SK-N-SH (cell line): ENCODE data around the gene ZC3H15. TPM values are rescaled to one million over a fixed set of nuclear protein-coding genes. Genes with fewer than 3 reads are reported as not detected.

ENCODE experiments used
- CTCF ChIA-PET: fragments of 300-600, 350-600 bp; formaldehyde crosslinking; extraction: SDS; loops from one replicate; lab custom pipeline; 2021; lab: Yijun Ruan, JAX
- POLR2A ChIA-PET: fragments of 350-600 bp; sonication (Branson Sonifier 250); formaldehyde crosslinking; extraction: SDS; loops from one replicate; lab custom pipeline; 2020; ENCODE audit warnings: antibody characterized with exemption, inconsistent platforms; lab: Yijun Ruan, JAX
- DNase-seq: peaks from one replicate; pipeline ENCODE4 v3.0.0; 2012
- H2AFZ ChIP-seq: fragments of 200-600 bp; sonication (generic); 2 replicates; pipeline ENCODE4 v1.8.1; 2016; ENCODE audit warnings: antibody characterized with exemption, mild to moderate bottlenecking, low read depth
- H3F3A ChIP-seq: fragments of 200-600 bp; sonication (generic); replicated peaks from 2 replicates; pipeline ENCODE3; 2016; ENCODE audit warnings: antibody characterized with exemption, mild to moderate bottlenecking; ENCODE audit not compliant: insufficient read depth
- H3K27ac ChIP-seq, 2 experiments: fragments of 200-500 bp in 1 of 2; fragments of 200-600 bp in 1 of 2; sonication (Bioruptor generic) in 1 of 2; sonication (generic), shearing (Covaris generic) in 1 of 2; 2 replicates each; pipeline versions ENCODE4 v1.5.1 to v1.6.1; 2014 to 2016; ENCODE audit warnings: low read depth in 2 of 2, inconsistent platforms in 1 of 2, low read length in 1 of 2, mild to moderate bottlenecking in 1 of 2, mixed read lengths in 1 of 2
- H3K27me3 ChIP-seq: fragments of 200-600 bp; sonication (generic), shearing (Covaris generic); 2 replicates; pipeline ENCODE4 v1.6.1; 2016; ENCODE audit warnings: mixed run types; ENCODE audit not compliant: insufficient read depth
- H3K36me3 ChIP-seq, 2 experiments: fragments of 200-500 bp in 1 of 2; fragments of 200-600 bp in 1 of 2; sonication (Bioruptor generic) in 1 of 2; sonication (generic) in 1 of 2; replicated peaks in 1 of 2; 2 replicates each; pipeline versions ENCODE3 to v1.5.1; 2014 to 2016; ENCODE audit warnings: low read length in 1 of 2, mild to moderate bottlenecking in 1 of 2; ENCODE audit not compliant: insufficient read depth in 2 of 2, control insufficient read depth in 1 of 2
- H3K4me1 ChIP-seq, 2 experiments: fragments of 200-500 bp in 1 of 2; fragments of 200-600 bp in 1 of 2; sonication (Bioruptor generic) in 1 of 2; sonication (generic), shearing (Covaris generic) in 1 of 2; 2 replicates each; pipeline versions ENCODE4 v1.5.1 to v1.6.1; 2014 to 2016; ENCODE audit warnings: low read depth in 1 of 2, low read length in 1 of 2, mixed run types in 1 of 2; ENCODE audit not compliant: insufficient read depth in 2 of 2, control insufficient read depth in 1 of 2
- H3K4me2 ChIP-seq: fragments of 200-600 bp; sonication (generic), shearing (Covaris generic); 2 replicates; pipeline ENCODE4 v1.6.1; 2017; ENCODE audit warnings: mixed run types
- H3K4me3 ChIP-seq, 2 experiments: fragments of 200-500 bp in 1 of 2; fragments of 200-600 bp in 1 of 2; sonication (Bioruptor generic) in 1 of 2; sonication (generic), shearing (Covaris generic) in 1 of 2; 2 replicates each; pipeline versions ENCODE4 v1.5.1 to v1.8.1; 2014 to 2016; ENCODE audit warnings: low read depth in 2 of 2, inconsistent platforms in 1 of 2, low read length in 1 of 2, mild to moderate bottlenecking in 1 of 2, mixed read lengths in 1 of 2, moderate library complexity in 1 of 2
- H3K79me2 ChIP-seq: fragments of 200-600 bp; sonication (generic); 2 replicates; pipeline ENCODE4 v1.8.1; 2017; ENCODE audit warnings: mild to moderate bottlenecking; ENCODE audit not compliant: insufficient read depth
- H3K9ac ChIP-seq: fragments of 200-600 bp; sonication (generic); 2 replicates; pipeline ENCODE4 v1.6.1; 2017; ENCODE audit warnings: mixed run types
- H3K9me2 ChIP-seq: fragments of 200-600 bp; sonication (generic); 2 replicates; pipeline ENCODE4 v1.6.1; 2017; ENCODE audit warnings: mixed run types
- H3K9me3 ChIP-seq: fragments of 200-600 bp; sonication (generic); 2 replicates; pipeline ENCODE4 v1.6.1; 2017; ENCODE audit warnings: mixed run types, mild to moderate bottlenecking, moderate library complexity
- H4K20me1 ChIP-seq: fragments of 200-600 bp; sonication (generic); 2 replicates; pipeline ENCODE4 v1.6.1; 2017; ENCODE audit warnings: mild to moderate bottlenecking, mixed run types; ENCODE audit not compliant: insufficient read depth
- CHD2 ChIP-seq: fragments of 150-350 bp; IDR thresholded peaks from 2 replicates; pipeline ENCODE4 v1.6.1; 2018; ENCODE audit warnings: low read length; ENCODE audit not compliant: partially characterized antibody
- CTCF ChIP-seq: fragments of 200-600 bp; sonication (generic); IDR thresholded peaks from 2 replicates; pipeline ENCODE4 v1.6.1; 2017; ENCODE audit warnings: antibody characterized with exemption, mild to moderate bottlenecking, moderate library complexity
- EP300 ChIP-seq, 2 experiments: IDR thresholded peaks; 2 replicates each; pipeline versions ENCODE4 v1.4.0 to v1.6.1; 2012; ENCODE audit warnings: borderline replicate concordance in 1 of 2, low read depth in 1 of 2, low read length in 1 of 2
- EZH2phosphoT487 ChIP-seq: fragments of 200-600 bp; sonication (generic); IDR thresholded peaks from 2 replicates; pipeline ENCODE4 v1.6.1; 2017; ENCODE audit warnings: low read depth, mixed run types, mild to moderate bottlenecking, antibody characterized with exemption, moderate library complexity, borderline replicate concordance
- FOSL2 ChIP-seq: IDR thresholded peaks from 2 replicates; pipeline ENCODE4 v1.4.0; 2012; ENCODE audit warnings: low read depth, mild to moderate bottlenecking, moderate library complexity, borderline replicate concordance
- FOXJ3 ChIP-seq: sonication (generic); formaldehyde crosslinking; IDR thresholded peaks from 2 replicates; pipeline ENCODE4 v1.5.1; 2020; ENCODE audit warnings: mild to moderate bottlenecking, missing genetic modification reagents
- GATA2 ChIP-seq: sonication (generic); formaldehyde crosslinking; IDR thresholded peaks from 2 replicates; pipeline ENCODE4 v1.5.0; 2020; ENCODE audit warnings: mild to moderate bottlenecking, missing genetic modification reagents
- MEF2A ChIP-seq: IDR thresholded peaks from 2 replicates; pipeline ENCODE4 v1.4.0; 2012; ENCODE audit warnings: low read depth, borderline replicate concordance
- NRF1 ChIP-seq: IDR thresholded peaks from 2 replicates; pipeline ENCODE4 v1.6.1; 2012; ENCODE audit warnings: low read depth, mild to moderate bottlenecking, low read length
- POLR2AphosphoS5 ChIP-seq: IDR thresholded peaks from 2 replicates; pipeline ENCODE4 v1.6.1; 2012; ENCODE audit warnings: low read depth, low read length
- TAF1 ChIP-seq: IDR thresholded peaks from 2 replicates; pipeline ENCODE4 v1.6.1; 2012; ENCODE audit warnings: low read depth, mild to moderate bottlenecking, low read length, moderate library complexity, borderline replicate concordance
- whole genome bisulfite sequencing: methylation state at CpG from one replicate; pipeline ENCODE4 v1.1.6; 2017; ENCODE audit warnings: low lambda C conversion rate; 5-methylcytosine and 5-hydroxymethylcytosine counted together
- polyA plus RNA-seq, 3 experiments: library from polyadenylated mRNA; depleted of rRNA; stranded (reverse); fragments of >200 nt; gene quantifications; 2 replicates each; pipeline ENCODE4 v1.2.3, GENCODE V29; 2012
- TF ChIP-seq, protein P1 (sequence below): IDR thresholded peaks from 2 replicates; pipeline ENCODE4 v1.6.1; 2012; ENCODE audit warnings: mild to moderate bottlenecking, low read depth, low read length, moderate library complexity
- TF ChIP-seq, protein P2 (sequence below): IDR thresholded peaks from 2 replicates; pipeline ENCODE4 v1.4.0; 2012; ENCODE audit warnings: low read depth, borderline replicate concordance

Gene ZC3H15
- polyA plus RNA-seq, 1 of the 3 experiments (the other 2 are of a cell fraction) = 26.5 TPM

DNA sequence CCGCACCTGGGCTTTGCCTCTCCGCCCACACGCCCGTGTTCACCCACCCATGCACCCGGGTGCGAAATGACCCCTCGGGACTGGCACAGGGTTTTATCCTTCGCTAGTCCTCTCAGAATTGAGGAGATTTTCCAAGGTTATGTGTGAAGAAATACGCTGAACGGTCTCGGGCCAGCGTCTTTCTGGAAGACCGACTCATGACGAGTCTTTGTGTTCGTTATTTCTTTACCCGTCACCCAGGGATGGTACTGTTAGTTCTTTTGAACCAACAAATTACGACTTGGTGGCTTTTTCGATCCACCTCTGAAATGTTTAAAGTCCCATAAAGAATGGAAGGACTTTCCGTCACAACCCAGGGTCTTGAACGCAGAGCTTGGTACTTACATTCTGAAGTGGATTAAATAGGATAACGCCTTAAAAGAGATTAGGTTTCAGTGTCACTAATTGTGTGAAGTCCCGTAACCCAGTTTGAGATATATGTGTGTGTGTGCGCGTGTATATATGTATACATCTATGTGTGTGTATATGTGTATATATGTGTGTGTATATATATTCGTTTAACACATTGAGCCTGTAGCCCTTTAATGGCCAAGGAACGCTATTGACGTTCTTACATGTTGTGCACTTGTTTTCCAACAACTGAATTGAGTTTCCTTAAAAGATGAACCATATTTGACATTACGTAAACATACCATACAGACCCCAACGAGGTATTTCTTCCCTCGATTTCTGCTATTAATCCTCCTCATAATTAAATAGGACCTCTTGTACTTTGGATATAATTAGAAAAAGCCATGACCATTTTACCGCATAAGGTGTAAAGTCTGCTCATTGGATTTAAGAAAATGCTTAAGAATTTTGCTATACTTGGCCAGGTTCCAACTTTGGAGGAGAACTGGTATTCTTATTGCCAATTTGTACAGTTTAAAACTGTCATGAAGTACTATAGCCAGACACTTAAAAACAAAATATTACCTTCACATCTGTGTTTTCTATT is 889 bp downstream of the ZC3H15 start:
- Histone ChIP-seq H3K9ac (peak overlapping the region; percentile 86), H4K20me1 (peaks cover 50% of the 10 kb centered on the region), H3K27me3 (no peaks in the 10 kb centered on the region), H3F3A (no peaks in the 10 kb centered on the region), H3K36me3 (peaks cover 4 to 6% of the 10 kb centered on the region in 2 experiments), H3K9me2 (no peaks in the 10 kb centered on the region), H3K4me1 (peaks cover 9 to 10% of the 10 kb centered on the region in 2 experiments; a peak in 3 of 4 replicates), H3K4me3 (peak overlapping the region; percentile 94 to 99), H3K27ac (peak overlapping the region; percentile 92 to 94), H2AFZ (peak overlapping the region; percentile 53; the same call in 1 of the 2 replicates), H3K79me2 (peaks cover 75% of the 10 kb centered on the region), H3K9me3 (no peaks in the 10 kb centered on the region), H3K4me2 (peak overlapping the region; percentile 76)
- DNase-seq = no peak
- POLR2A ChIA-PET = interaction anchor here (1.0 to 1.5 kb wide), 4 partner anchors 18 to 426 kb away, joined by 3 to 5 read pairs (median 4); no protein-coding TSS in a partner anchor
- CTCF ChIA-PET = interaction anchor here (1.3 to 1.4 kb wide), 2 partner anchors 17 to 155 kb away, joined by 4 to 5 read pairs; no protein-coding TSS in a partner anchor
- WGBS = 2% methylated on average over 31 of the region's 31 CpGs
- TF ChIP-seq FOXJ3 (CRISPR knock-in tag) = no peak
- TF ChIP-seq TAF1 = no peak
- no peak for TF ChIP-seq EP300 (IDR thresholded peaks at IDR 0.05; ENCODE audit: borderline replicate concordance in 1 of 2, low read depth in 1 of 2, low read length in 1 of 2)
- TF ChIP-seq GATA2 (CRISPR knock-in tag) = no peak
- no peak for TF ChIP-seq POLR2AphosphoS5
- TF ChIP-seq EZH2phosphoT487 = no peak

- no peak overlapping the region for H3K9ac ChIP-seq
- H3F3A ChIP-seq = no peaks in the 10 kb centered on the region
- ChIA-PET CTCF (interaction anchor here (1.8 to 2.3 kb wide), 3 partner anchors 10 to 369 kb away, joined by 5 to 9 read pairs (median 5); no protein-coding TSS in a partner anchor), POLR2A (no interaction called here)
- H3K4me1 ChIP-seq = peaks cover under 1% of the 10 kb centered on the region in 2 experiments; a peak in 3 of 4 replicates
- 96% methylated on average over 2 of the region's 2 CpGs for WGBS
- no peaks in the 10 kb centered on the region for H3K27me3 ChIP-seq
- no peak overlapping the region for H3K27ac ChIP-seq
- H2AFZ ChIP-seq = no peak overlapping the region
- H3K9me3 ChIP-seq = no peaks in the 10 kb centered on the region
- H3K36me3 ChIP-seq = peaks cover 27 to 52% of the 10 kb centered on the region in 2 experiments
- no peak overlapping the region for H3K4me2 ChIP-seq
- DNase-seq = no peak
- H3K79me2 ChIP-seq = peaks cover 95% of the 10 kb centered on the region
- H3K9me2 ChIP-seq = no peaks in the 10 kb centered on the region
- H4K20me1 ChIP-seq = peaks cover 59% of the 10 kb centered on the region
- H3K4me3 ChIP-seq = no peak overlapping the region
- TF ChIP-seq, protein P1, sequence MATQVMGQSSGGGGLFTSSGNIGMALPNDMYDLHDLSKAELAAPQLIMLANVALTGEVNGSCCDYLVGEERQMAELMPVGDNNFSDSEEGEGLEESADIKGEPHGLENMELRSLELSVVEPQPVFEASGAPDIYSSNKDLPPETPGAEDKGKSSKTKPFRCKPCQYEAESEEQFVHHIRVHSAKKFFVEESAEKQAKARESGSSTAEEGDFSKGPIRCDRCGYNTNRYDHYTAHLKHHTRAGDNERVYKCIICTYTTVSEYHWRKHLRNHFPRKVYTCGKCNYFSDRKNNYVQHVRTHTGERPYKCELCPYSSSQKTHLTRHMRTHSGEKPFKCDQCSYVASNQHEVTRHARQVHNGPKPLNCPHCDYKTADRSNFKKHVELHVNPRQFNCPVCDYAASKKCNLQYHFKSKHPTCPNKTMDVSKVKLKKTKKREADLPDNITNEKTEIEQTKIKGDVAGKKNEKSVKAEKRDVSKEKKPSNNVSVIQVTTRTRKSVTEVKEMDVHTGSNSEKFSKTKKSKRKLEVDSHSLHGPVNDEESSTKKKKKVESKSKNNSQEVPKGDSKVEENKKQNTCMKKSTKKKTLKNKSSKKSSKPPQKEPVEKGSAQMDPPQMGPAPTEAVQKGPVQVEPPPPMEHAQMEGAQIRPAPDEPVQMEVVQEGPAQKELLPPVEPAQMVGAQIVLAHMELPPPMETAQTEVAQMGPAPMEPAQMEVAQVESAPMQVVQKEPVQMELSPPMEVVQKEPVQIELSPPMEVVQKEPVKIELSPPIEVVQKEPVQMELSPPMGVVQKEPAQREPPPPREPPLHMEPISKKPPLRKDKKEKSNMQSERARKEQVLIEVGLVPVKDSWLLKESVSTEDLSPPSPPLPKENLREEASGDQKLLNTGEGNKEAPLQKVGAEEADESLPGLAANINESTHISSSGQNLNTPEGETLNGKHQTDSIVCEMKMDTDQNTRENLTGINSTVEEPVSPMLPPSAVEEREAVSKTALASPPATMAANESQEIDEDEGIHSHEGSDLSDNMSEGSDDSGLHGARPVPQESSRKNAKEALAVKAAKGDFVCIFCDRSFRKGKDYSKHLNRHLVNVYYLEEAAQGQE = no peak
- TF ChIP-seq GATA2 (CRISPR knock-in tag) = no peak
- no peak for TF ChIP-seq CHD2
- no peak for TF ChIP-seq FOSL2
- no peak for TF ChIP-seq EP300 (IDR thresholded peaks at IDR 0.05; ENCODE audit: borderline replicate concordance in 1 of 2, low read depth in 1 of 2, low read length in 1 of 2)
- no peak for TF ChIP-seq MEF2A
- TF ChIP-seq, protein P2, sequence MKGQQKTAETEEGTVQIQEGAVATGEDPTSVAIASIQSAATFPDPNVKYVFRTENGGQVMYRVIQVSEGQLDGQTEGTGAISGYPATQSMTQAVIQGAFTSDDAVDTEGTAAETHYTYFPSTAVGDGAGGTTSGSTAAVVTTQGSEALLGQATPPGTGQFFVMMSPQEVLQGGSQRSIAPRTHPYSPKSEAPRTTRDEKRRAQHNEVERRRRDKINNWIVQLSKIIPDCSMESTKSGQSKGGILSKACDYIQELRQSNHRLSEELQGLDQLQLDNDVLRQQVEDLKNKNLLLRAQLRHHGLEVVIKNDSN = no peak
- no peak for TF ChIP-seq FOXJ3 (CRISPR knock-in tag)
- no peak for TF ChIP-seq NRF1
- TF ChIP-seq CTCF = no peak
- no peak for TF ChIP-seq EZH2phosphoT487
Observed at GRCh38 chr2:186493564-186494085, 7.6 kb downstream of the ZC3H15 start.
